ENCODE results near the gene SRY.
"Not testable (repeated sequence)": the region's sequence is repeated elsewhere in the genome, so short reads cannot be mapped to it uniquely, and the experiment has no call there.

Gene SRY

DNA sequence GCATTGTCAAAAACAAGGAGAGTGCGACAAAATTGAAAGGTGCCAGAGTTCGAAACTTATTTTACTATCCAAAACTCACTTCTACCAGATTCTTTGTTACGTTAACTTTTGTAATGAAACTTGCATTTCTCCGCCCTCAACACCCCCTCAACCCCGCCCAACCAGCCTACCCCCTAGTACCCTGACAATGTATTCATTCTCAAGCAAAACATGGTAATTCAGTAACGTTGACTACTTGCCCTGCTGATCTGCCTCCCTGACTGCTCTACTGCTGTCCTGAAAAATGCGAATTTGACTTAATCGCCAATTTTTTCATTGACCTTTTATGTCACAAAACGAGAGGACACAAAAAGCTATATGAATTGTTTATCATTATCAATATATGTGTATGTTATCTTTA lies at the start of gene SRY:
SRY (minus strand) TSS at position 83 of the 400 bp plus-strand sequence; CDS start at position 4, 79 bp downstream.
- no peak for DNase-seq (ENCODE audit: low read depth)

GRCh38 chrY:2837078-2837477 lies 49.6 kb upstream of the SRY start:
- DNase-seq (ENCODE audit: low read depth) = no peak

GRCh38 chrY:2835230-2835629 lies 47.7 kb upstream of the SRY start:
- DNase-seq (ENCODE audit: low read depth) = no peak

DNA sequence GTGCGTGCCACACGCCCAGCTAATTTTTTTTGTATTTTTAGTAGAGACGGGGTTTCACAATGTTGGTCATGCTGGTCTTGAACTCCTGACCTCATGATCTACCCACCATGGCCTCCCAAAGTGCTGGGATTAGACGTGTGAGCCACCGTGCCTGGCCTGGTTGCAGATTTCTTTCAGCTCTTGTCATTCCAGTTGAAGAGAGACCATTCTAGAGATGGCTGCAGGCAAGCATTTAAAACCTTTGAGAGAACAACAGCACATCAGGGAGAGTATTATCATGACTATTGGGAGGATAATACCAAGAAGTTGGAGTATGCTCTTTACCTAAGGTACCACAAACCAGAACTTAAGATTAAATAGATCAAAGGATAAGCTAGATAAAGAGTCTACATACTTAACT lies 41.0 kb upstream of the SRY start:
- no peak for DNase-seq (ENCODE audit: low read depth)

GRCh38 chrY:2824471-2824870 lies 37.0 kb upstream of the SRY start:
- no peak for DNase-seq (ENCODE audit: low read depth)

DNA sequence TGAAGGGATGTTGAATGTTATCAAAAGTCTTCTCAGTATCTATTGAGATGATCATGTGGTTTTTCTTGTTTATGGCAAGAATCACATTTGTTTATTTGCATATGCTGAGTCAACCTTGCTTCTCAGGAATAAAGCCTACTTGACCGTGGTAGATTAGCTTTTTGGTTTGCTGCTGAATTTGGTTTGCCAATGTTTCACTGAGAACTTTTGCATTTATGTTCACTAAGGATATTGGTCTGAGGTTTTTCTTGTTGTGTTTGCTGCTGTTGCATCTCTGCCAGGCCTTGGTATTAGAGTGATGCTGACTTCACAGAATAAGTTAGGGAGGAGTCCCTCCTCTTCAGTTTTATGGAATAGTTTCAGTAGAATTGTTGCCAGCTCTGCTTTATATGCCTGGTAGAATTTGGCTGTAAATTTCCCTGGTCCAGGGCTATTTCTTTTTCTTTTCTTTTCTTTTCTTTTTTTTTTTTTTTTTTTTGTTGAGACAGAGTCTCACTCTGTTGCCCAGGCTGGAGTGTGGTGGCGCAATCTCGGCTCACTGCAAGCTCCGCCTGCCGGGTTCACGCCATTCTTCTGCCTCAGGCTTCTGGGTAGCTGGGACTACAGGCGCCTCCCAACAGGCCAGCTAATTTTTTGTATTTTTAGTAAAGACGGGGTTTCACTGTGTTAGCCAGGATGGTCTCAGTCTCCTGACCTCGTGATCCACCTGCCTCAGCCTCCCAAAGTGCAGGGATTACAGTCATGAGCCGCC lies 29.8 kb upstream of the SRY start:
- DNase-seq (ENCODE audit: low read depth) = not testable (repeated sequence)

GRCh38 chrY:2800246-2800645 lies 12.8 kb upstream of the SRY start:
- no peak for DNase-seq (ENCODE audit: low read depth)

GRCh38 chrY:2797991-2798390 lies 10.5 kb upstream of the SRY start:
- no peak for DNase-seq (ENCODE audit: low read depth)

- DNase-seq (ENCODE audit: low read depth) = no peak
Observed at GRCh38 chrY:2796977-2797523, 9.6 kb upstream of the SRY start.

DNA sequence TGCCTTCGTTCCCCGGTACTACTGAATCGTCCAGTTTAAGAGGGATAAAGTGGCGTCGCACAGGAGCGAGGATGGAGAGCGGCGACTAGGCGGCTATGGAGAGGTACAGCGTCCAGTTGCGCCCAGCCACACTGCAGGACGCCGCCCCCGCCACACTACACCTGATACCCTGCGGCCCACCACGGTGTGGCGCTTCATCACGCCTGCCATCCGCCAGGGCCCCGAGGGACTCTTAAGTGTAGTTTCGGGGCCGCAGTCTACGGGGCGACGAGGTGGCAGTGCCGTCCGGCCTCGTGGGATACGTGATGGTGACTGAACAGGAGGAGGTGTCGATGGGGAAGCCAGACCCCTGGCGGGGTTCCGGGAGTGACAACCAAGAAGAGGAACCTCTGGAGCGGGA lies 2.3 kb upstream of the SRY start:
- DNase-seq (ENCODE audit: low read depth) = no peak

- DNase-seq (ENCODE audit: low read depth) = no peak
Observed at GRCh38 chrY:2786876-2787512, 488 bp downstream of the SRY start.
